Measurements from ENCODE around the gene BRD4.

The BRD4 gene

DNA sequence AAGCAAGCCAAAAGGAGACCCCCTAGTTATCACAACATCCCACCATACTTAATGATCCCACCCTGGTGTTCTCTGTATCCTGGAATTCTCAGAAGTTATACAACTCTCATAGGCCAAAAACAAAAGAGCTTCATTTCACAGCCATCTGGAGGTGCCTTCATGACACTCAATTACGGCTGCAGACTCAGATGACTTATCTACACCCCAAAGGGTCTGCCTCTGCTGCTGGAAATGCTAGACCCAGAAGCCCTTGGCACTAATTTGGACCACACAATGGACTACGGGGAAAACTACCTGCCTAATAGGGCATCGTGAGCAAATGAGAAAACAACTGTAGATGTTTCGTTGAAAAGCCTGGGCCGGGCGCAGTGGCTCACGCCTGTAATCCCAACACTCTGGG is 40.2 kb downstream of the BRD4 start:
- H3K36me3 Mint-ChIP-seq, result peaks cover 4% of the 10 kb centered on the region
- no peaks in the 10 kb centered on the region for H3K9me3 Mint-ChIP-seq (ENCODE audit: low read depth)
- peak overlapping the region; percentile 83 for H3K27ac Mint-ChIP-seq
- H3K4me1 Mint-ChIP-seq (ENCODE audit: low read depth), result peaks cover 98% of the 10 kb centered on the region
- no peaks in the 10 kb centered on the region for H3K27me3 Mint-ChIP-seq
- peak overlapping the region; percentile 72 for H3K4me3 Mint-ChIP-seq

DNA sequence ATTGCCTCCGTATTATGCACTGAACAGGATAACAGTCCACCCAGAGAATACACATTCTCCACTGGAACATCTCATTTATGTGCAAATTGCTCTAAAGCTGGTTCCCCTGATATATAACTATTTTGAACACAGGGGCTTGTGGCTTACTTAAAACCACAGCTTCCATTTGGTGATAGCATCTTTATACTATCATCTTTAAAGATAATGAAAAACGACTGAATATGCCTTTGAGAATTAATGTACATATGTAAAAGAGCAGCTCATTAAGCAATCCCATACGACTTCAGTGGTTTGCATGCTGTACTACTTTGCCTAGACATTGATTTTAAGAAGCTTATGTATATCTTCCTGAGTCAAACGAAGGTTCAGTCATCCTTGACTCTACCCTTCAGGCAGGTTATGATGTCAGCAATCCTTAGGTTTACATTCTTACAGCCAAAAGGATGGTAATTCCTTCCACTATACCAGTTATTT is 40.8 kb downstream of the BRD4 start:
- Mint-ChIP-seq H3K4me3 (peak overlapping the region; percentile 72), H3K27ac (peak overlapping the region; percentile 83), H3K36me3 (peaks cover 4% of the 10 kb centered on the region), H3K27me3 (no peaks in the 10 kb centered on the region), H3K4me1 (ENCODE audit: low read depth) (peaks cover 96% of the 10 kb centered on the region), H3K9me3 (ENCODE audit: low read depth) (no peaks in the 10 kb centered on the region)

DNA sequence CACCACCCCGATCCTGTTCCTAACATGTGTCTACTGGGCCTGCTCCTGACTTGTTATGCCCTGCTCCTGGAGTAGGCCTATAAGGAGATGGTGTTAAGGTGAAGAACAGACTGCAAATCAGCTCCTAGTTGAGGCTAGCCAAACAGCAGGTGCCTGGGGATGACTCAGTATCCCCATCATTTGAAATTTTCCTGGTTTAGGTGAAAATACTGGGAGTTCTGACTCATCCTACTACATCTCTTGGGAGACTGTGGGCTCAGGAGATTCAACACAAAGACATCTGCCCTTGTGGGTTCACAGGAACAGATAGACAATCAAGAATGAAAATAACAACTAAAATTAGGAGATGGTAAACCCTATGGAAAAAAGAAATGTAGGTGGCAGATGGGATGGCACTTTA is 41.2 kb downstream of the BRD4 start:
- Mint-ChIP-seq H3K36me3 (peaks cover 2% of the 10 kb centered on the region), H3K9me3 (ENCODE audit: low read depth) (no peaks in the 10 kb centered on the region), H3K4me3 (peak overlapping the region; percentile 61), H3K27ac (peak overlapping the region; percentile 83), H3K27me3 (no peaks in the 10 kb centered on the region), H3K4me1 (ENCODE audit: low read depth) (peaks cover 96% of the 10 kb centered on the region)

DNA sequence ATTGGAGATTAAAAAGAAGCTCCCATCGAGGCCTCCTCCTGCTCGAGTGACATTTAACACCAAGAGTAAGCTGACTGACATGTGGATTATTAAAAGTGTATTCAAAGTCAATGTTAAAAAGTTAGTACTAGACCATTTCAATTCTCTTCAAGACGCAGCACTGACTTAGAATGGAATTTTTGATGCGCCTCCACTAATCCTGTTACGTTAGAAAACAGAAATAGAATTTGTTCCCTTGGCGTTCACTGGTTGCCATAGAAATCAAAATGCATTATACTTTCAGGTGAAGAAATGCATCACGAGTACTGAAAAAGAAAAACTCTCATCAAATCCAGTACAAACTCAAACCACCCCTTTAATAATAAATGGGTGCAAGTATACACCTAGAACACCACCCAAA is 42.2 kb downstream of the BRD4 start:
- Mint-ChIP-seq H3K4me3 (peak overlapping the region; percentile 61), H3K36me3 (no peaks in the 10 kb centered on the region), H3K27me3 (no peaks in the 10 kb centered on the region), H3K27ac (peak overlapping the region; percentile 83), H3K9me3 (ENCODE audit: low read depth) (no peaks in the 10 kb centered on the region), H3K4me1 (ENCODE audit: low read depth) (peaks cover 96% of the 10 kb centered on the region)

DNA sequence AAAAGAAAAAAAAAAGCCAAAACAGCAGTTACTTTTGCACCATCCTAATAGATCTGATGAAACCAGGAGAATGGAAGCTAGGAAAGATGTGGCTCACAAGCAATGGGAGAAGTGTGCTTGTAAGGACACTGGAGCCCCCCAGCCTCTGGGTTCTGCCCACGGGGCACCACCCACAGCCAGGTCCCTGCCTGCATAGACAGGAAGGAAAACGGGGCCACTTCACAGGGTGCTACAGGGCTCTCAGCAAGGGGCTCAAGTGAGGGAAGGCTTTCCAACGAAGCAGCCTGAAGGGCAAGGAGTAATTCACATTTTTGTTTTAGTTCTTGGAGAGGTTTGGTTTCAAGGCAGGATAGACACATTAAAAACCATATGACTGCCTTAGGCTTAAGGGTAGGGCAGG is 42.7 kb downstream of the BRD4 start:
- Mint-ChIP-seq H3K4me1 (ENCODE audit: low read depth) (peaks cover 96% of the 10 kb centered on the region), H3K9me3 (ENCODE audit: low read depth) (no peaks in the 10 kb centered on the region), H3K27ac (peak overlapping the region; percentile 83), H3K36me3 (no peaks in the 10 kb centered on the region), H3K27me3 (no peaks in the 10 kb centered on the region), H3K4me3 (peak overlapping the region; percentile 61)

DNA sequence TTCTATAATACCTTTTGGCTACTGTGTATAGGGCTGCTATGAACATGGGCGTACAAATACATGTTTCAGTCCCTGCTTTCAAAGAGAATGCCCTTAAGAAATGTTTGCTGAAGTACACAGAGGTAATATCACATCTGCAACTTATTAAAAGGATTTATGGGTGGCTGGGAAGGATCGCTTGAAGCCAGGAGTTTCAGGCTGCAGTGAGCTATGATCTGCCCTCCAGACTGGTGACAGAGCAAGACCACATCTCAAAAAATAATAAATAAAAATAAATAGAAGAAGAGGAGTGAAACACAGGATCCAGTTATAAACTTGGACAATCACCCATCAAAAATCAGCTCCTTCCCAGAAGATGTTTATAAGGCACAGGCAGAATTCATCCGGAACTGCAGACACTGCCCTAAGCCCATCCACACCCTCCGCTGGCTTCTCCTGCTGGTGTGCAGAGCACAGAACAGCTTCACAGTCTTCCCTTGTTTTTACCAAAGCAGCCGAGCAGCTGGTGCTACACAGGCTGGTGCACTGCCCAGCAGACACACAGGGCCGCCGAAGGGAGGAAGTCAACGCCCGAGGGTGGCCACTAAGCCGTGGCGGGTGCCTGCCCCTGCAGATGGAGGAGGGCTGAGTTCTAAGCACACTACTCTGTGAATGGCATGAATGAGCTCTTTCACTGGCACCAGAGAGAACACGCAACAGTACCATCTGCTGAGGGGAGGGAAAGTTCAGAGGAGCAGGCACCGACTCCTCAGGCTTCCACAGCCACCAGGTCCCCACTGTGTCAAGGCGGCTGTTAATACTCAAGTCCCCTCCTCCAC is 44.0 kb downstream of the BRD4 start:
- H3K36me3 Mint-ChIP-seq, result no peaks in the 10 kb centered on the region
- peaks cover 96% of the 10 kb centered on the region for H3K4me1 Mint-ChIP-seq (ENCODE audit: low read depth)
- no peaks in the 10 kb centered on the region for H3K9me3 Mint-ChIP-seq (ENCODE audit: low read depth)
- peak overlapping the region; percentile 76 for H3K4me3 Mint-ChIP-seq
- peak overlapping the region; percentile 70 for H3K27ac Mint-ChIP-seq
- no peaks in the 10 kb centered on the region for H3K27me3 Mint-ChIP-seq

DNA sequence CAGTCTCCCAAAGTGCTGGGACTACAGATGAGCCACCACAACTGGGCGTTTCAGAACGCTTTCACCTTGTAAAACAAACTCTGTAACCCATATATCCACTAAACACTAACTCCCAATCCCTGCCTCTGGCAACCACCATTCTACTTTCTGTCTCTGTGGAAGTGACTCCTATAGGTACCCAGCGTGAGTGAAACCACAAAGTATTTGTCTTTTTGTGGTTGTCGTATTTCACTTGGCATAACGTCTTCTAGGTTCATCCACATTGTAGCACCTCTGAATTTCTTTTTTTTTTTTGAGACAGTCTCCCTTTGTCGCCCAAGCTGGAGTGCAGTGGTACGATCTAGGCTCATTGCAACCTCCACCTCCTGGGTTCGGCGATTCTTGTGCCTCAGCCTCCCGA is 44.8 kb downstream of the BRD4 start:
- Mint-ChIP-seq H3K4me1 (ENCODE audit: low read depth) (peaks cover 96% of the 10 kb centered on the region), H3K27ac (peak overlapping the region; percentile 62), H3K9me3 (ENCODE audit: low read depth) (no peaks in the 10 kb centered on the region), H3K27me3 (no peaks in the 10 kb centered on the region), H3K4me3 (peak overlapping the region; percentile 61), H3K36me3 (no peaks in the 10 kb centered on the region)

DNA sequence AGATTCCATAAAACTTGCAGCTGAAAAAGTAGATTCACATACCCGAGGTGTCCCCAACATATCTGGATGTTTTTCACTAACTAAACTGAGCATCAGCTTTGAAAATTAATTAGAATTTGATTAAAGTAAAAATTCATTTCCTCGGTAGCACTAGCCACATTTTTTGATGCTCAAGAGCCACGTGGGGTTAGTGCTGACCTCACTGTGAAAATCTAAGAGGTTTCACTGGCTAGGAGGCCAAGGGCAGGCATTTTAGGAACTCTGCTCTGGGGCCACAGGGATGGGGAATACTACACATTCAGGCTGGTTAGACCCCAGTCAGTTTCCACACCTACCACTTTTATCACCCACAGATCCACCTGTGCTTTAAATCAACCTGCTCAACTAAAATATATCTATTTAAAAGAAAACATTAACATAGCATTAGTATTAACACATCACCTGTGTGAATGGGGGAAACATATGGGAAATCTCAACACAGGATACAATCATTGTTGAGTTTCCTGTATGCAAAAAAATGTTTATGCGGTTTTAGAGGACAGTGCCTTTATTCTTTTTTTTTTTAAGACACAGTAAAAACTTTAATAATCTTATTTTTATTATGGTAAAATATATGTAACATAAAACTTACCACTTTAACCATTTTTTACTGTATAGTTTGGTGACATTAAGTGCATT is 45.5 kb downstream of the BRD4 start:
- Mint-ChIP-seq H3K4me1 (ENCODE audit: low read depth) (peaks cover 96% of the 10 kb centered on the region), H3K36me3 (peaks cover 2% of the 10 kb centered on the region), H3K27ac (peak overlapping the region; percentile 51)

DNA sequence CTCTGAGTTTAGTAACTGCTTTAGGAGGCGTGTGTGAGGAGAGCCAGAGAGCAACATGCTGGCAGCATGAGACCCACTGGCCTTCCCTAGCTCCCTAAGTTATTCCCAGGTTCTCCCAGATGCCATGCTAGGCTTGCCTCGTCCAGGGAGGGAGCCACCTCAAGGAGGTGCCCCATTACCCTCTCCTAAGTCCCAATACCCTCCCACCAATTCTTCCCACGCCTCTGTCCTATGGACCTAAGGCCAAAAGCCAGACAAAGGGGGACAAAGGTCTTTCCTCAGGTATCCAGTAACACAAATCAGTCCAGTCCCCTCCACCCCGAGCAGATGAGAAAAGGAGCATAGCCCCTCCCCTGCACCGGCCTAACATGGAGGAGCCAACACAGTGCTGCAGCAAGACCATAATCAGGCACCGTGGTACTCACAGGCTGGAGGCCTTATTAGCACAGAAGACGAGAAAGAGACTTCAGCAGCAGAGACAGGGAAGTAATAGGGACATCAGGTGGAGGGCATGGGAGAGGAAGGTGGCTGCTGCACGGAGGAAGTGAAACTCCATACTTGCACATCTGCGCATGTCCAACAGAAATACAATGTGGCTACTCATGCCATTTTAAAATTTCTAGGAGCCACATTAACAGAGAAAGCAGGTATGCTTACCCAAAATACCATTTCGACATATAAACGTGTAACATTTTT is 46.3 kb downstream of the BRD4 start:
- peak overlapping the region; percentile 25 for H3K4me3 Mint-ChIP-seq
- H3K4me1 Mint-ChIP-seq (ENCODE audit: low read depth), result peaks cover 96% of the 10 kb centered on the region
- peak overlapping the region; percentile 51 for H3K27ac Mint-ChIP-seq

More for the DNA sequence above, 45.5 kb downstream of the BRD4 start:
- Mint-ChIP-seq H3K9me3 (ENCODE audit: low read depth) (no peaks in the 10 kb centered on the region), H3K4me3 (peak overlapping the region; percentile 49), H3K27me3 (no peaks in the 10 kb centered on the region)

DNA sequence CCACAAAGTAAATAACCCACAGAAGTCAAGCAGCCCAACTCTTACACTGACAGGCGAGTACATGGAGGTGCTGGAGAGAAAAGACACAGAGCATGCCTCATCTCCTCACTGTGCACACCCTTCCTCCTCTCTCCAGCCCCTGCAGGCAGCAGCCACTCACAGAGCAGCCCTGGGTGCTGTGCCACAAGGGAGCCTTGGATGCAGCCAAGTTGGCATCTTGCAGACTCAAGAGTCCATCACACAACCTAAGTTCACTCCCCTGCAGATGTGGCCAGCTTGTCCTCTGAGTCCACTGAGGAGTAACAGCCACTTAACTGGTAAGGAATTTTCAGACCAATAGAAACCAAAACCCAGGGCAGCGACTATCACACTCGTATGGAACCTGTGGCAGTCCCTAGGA is 47.4 kb downstream of the BRD4 start:
- peaks cover 96% of the 10 kb centered on the region for H3K4me1 Mint-ChIP-seq (ENCODE audit: low read depth)
- no peaks in the 10 kb centered on the region for H3K9me3 Mint-ChIP-seq (ENCODE audit: low read depth)
- peaks cover 2% of the 10 kb centered on the region for H3K36me3 Mint-ChIP-seq
- no peaks in the 10 kb centered on the region for H3K27me3 Mint-ChIP-seq
- H3K4me3 Mint-ChIP-seq, result peak overlapping the region; percentile 52
- peak overlapping the region; percentile 82 for H3K27ac Mint-ChIP-seq

More for the DNA sequence above, 46.3 kb downstream of the BRD4 start:
- no peaks in the 10 kb centered on the region for H3K27me3 Mint-ChIP-seq
- no peaks in the 10 kb centered on the region for H3K9me3 Mint-ChIP-seq (ENCODE audit: low read depth)
- peaks cover 2% of the 10 kb centered on the region for H3K36me3 Mint-ChIP-seq

DNA sequence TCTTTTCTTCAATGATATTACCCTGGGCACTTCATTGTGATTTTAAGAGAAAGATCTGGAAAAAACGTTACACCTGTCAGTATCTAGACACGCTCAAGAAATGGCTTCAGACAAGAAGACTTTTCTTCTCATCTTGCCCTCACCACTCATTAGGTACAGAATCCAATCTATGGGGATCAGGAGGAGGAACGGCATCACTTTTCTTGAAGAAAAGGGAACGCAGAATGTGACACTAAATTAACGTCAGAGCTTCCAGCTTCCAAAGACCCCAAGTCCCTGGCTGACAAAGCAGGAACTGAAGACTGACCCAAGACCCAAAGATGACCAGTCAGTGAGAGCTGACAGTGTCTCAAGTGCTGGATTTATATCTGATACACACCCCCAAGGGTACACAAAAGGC is 48.2 kb downstream of the BRD4 start:
- Mint-ChIP-seq H3K27me3 (no peaks in the 10 kb centered on the region), H3K27ac (peak overlapping the region; percentile 82), H3K36me3 (peaks cover 2% of the 10 kb centered on the region), H3K9me3 (ENCODE audit: low read depth) (no peaks in the 10 kb centered on the region), H3K4me1 (ENCODE audit: low read depth) (peaks cover 97% of the 10 kb centered on the region), H3K4me3 (peak overlapping the region; percentile 63)

DNA sequence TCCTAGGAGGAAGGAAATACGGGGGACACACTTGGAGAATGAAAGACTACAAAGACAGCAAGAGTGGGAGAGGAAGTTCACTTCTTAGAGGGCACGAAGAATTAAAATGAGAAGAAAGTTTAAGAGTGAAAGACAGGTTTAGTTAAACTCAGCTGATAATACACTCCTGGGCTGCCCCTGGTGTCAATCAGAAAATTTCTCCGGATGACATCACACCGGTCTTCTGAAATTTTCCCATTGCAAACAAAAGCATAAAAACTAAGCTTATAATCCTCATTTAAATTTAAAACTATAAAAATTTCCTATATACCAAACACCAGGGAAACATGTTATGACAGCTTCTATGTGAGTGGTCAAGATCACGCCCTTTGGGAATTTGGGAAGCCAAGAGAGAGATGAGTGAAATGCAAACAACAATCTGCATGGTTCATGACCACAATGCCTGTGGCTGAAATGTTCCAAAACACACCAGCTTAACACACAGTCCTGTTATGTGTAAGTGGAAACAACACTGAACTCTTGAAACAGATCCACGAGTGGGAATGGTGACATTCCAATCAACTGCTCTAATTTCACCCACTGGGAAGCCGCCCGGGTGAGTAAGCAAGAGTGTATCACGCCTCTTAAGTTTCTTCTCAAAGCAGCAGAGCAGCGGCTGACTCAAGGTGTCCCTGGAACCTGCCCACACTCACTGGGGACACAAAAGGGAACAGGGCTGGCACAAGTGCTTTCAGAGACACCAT is 49.0 kb downstream of the BRD4 start:
- Mint-ChIP-seq H3K27me3 (no peaks in the 10 kb centered on the region), H3K36me3 (peaks cover 2% of the 10 kb centered on the region), H3K27ac (peak overlapping the region; percentile 82), H3K9me3 (ENCODE audit: low read depth) (no peaks in the 10 kb centered on the region), H3K4me3 (peak overlapping the region; percentile 63), H3K4me1 (ENCODE audit: low read depth) (peaks cover 96% of the 10 kb centered on the region)

DNA sequence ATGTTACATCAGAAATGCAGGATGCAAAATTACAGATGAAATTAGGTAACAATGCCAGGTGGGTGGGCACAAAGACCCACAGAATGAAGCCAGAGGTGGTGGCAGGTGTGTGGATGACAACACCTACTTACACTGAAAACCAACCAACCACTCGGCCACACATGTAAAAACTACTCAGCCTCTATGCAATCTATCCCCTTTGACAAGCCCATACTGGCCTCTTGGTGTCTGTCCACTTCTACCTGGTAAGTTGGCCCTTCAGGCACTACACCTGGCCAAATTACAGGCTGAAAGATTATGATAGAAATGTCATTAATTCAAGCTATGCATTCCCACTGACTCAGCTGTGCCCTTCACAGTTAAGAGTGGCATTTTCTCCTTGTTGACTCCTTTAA is 50.0 kb downstream of the BRD4 start:
- peak overlapping the region; percentile 17 for H3K4me3 Mint-ChIP-seq
- peak overlapping the region; percentile 89 for H3K27ac Mint-ChIP-seq

DNA sequence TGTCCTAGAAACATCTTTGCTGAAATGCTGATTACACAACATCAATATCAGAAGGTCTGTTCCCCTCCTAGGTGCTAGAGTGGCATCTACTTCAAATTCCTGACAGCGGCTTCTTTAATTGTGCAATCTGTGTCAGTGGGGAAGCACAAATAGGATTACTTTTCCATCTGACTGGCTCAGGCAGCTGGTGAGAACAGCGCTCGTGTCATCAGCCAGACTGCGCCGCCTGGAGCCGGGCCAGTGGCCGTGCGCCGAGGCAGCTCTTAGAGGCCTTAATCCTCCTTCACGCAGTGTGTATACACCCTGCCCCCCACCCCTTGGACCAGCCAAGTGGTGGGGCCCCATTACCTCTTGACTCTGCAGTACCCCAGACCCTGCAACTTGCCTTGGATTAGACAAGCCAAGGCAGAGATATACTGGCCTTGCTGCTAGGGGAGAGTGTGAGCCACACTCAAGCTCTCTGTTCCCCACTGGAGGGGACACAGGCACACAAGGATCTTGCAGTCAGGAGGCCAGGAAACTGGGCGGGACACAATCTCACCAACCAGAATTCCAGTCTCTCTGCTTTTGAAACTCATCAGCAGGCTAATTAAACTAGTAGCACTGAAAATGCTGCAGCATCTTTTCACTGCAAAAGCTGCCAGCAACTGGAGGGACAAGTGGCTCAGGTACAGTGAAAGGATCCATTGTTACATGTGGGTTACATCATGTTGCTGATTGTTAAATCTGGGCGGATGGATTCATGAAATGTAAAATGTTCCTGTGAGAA is 51.2 kb downstream of the BRD4 start:
- Mint-ChIP-seq H3K36me3 (peaks cover 2% of the 10 kb centered on the region), H3K27me3 (no peaks in the 10 kb centered on the region), H3K9me3 (ENCODE audit: low read depth) (no peaks in the 10 kb centered on the region), H3K27ac (peak overlapping the region; percentile 89), H3K4me1 (ENCODE audit: low read depth) (peaks cover 95% of the 10 kb centered on the region), H3K4me3 (peak overlapping the region; percentile 20)

More for the DNA sequence above, 50.0 kb downstream of the BRD4 start:
- H3K27me3 Mint-ChIP-seq, result no peaks in the 10 kb centered on the region
- H3K4me1 Mint-ChIP-seq (ENCODE audit: low read depth), result peaks cover 93% of the 10 kb centered on the region
- H3K36me3 Mint-ChIP-seq, result peaks cover 2% of the 10 kb centered on the region
- H3K9me3 Mint-ChIP-seq (ENCODE audit: low read depth), result no peaks in the 10 kb centered on the region
